HCT116 (cell line): ENCODE results near the gene CBFA2T2. TPM values are rescaled to one million over a fixed set of nuclear protein-coding genes. Genes with fewer than 3 reads are reported as not detected.

Experiments
- ATAC-seq: fragments of 200-7000 bp; cut with Tn5 transposase; 2 replicates; pipeline ENCODE4 v1.9.1; 2020; ENCODE audit warnings: mild to moderate bottlenecking, moderate library complexity
- BruUV-seq: library from RNA; stranded (reverse); fragments of 400-500 nt; replicated peaks from 2 replicates; lab custom pipeline; 2021; lab: Mats Ljungman, UMichigan
- CTCF ChIA-PET: fragments of 300-600 bp; sonication (Branson Sonifier 250); formaldehyde crosslinking; loops from one replicate; lab custom pipeline; 2021; ENCODE audit warnings: antibody characterized with exemption; lab: Charles Lee
- POLR2A ChIA-PET: fragments of 300-600, 350-600 bp; sonication (Branson Sonifier 250); formaldehyde crosslinking; loops from one replicate; lab custom pipeline; 2021; ENCODE audit warnings: antibody characterized with exemption; lab: Charles Lee
- RAD21 ChIA-PET, 2 experiments: fragments of 300-600 bp; sonication (Branson Sonifier 250); formaldehyde crosslinking; loops; one replicate each; lab custom pipeline; 2023; ENCODE audit warnings: low total read pairs in 2 of 2; ENCODE audit not compliant: uncharacterized antibody in 2 of 2, unreplicated experiment in 2 of 2, low non-redundant PET in 1 of 2; lab: Charles Lee
- DNase-seq: peaks from one replicate; pipeline ENCODE4 v3.0.0-alpha.2; 2010; ENCODE audit warnings: low read depth, low spot score
- H2AFZ ChIP-seq: fragments of 200-600 bp; shearing (Covaris generic), sonication (generic); 2 replicates; pipeline ENCODE4 v1.6.1; 2017; ENCODE audit warnings: low read depth, mixed run types, mixed read lengths, antibody characterized with exemption, low read length; ENCODE audit not compliant: poor library complexity, severe bottlenecking
- H3K27ac ChIP-seq: 2 replicates; pipeline ENCODE4 v1.5.1; 2012; ENCODE audit warnings: low read depth, low read length
- H3K27me3 ChIP-seq: fragments of 200-600 bp; sonication (generic); 2 replicates; pipeline ENCODE4 v1.6.1; 2016; ENCODE audit warnings: mixed run types, low read length, mixed read lengths; ENCODE audit not compliant: insufficient read depth
- H3K36me3 ChIP-seq, 2 experiments: fragments of 200-500 bp in 1 of 2; fragments of 200-600 bp in 1 of 2; sonication (Bioruptor generic) in 1 of 2; sonication (generic) in 1 of 2; 2 replicates each; pipeline versions ENCODE4 v1.5.1 to v1.6.1; 2014 to 2016; ENCODE audit warnings: low read length in 2 of 2, inconsistent platforms in 1 of 2, mixed read lengths in 1 of 2, mixed run types in 1 of 2; ENCODE audit not compliant: insufficient read depth in 2 of 2, control insufficient read depth in 1 of 2
- H3K4me1 ChIP-seq, 2 experiments: fragments of 200-600 bp in 1 of 2; sonication (generic) in 1 of 2; 2 replicates each; pipeline versions ENCODE4 v1.5.1 to v1.6.1; 2012 to 2017; ENCODE audit warnings: low read length in 2 of 2, inconsistent platforms in 1 of 2, mild to moderate bottlenecking in 1 of 2, mixed read lengths in 1 of 2, mixed run types in 1 of 2, moderate library complexity in 1 of 2; ENCODE audit not compliant: insufficient read depth in 2 of 2, control insufficient read depth in 1 of 2
- H3K4me2 ChIP-seq: fragments of 200-600 bp; sonication (generic); 2 replicates; pipeline ENCODE4 v1.6.1; 2017; ENCODE audit warnings: mixed run types, low read length, mixed read lengths
- H3K4me3 ChIP-seq, 2 experiments: fragments of 200-600 bp in 1 of 2; sonication (generic) in 1 of 2; replicated peaks in 1 of 2; 2 replicates each; pipeline ENCODE4 v1.5.1; 2011 to 2016; ENCODE audit warnings: low read length in 2 of 2, control low read depth in 1 of 2, low read depth in 1 of 2, mild to moderate bottlenecking in 1 of 2, mixed read lengths in 1 of 2, mixed run types in 1 of 2
- H3K79me2 ChIP-seq: fragments of 200-600 bp; sonication (generic); 2 replicates; pipeline ENCODE4 v1.6.1; 2017; ENCODE audit warnings: mild to moderate bottlenecking, mixed run types, low read length, moderate library complexity, mixed read lengths; ENCODE audit not compliant: insufficient read depth
- H3K9ac ChIP-seq: fragments of 200-600 bp; sonication (generic); 2 replicates; pipeline ENCODE4 v1.6.1; 2016; ENCODE audit warnings: low read length, mixed read lengths
- H3K9me2 ChIP-seq: fragments of 200-600 bp; sonication (generic), shearing (Covaris generic); 2 replicates; pipeline ENCODE4 v1.6.1; 2017; ENCODE audit warnings: mixed run types, mild to moderate bottlenecking, moderate library complexity; ENCODE audit not compliant: insufficient read depth
- H3K9me3 ChIP-seq, 2 experiments: fragments of 200-500 bp in 1 of 2; fragments of 200-600 bp in 1 of 2; sonication (Bioruptor generic) in 1 of 2; sonication (generic) in 1 of 2; 2 replicates each; pipeline ENCODE4 v1.6.1; 2014 to 2017; ENCODE audit warnings: low read length in 2 of 2, mixed read lengths in 2 of 2, inconsistent platforms in 1 of 2, low read depth in 1 of 2, mild to moderate bottlenecking in 1 of 2, mixed run types in 1 of 2, moderate library complexity in 1 of 2; ENCODE audit not compliant: control insufficient read depth in 1 of 2, insufficient read depth in 1 of 2
- H4K20me1 ChIP-seq: fragments of 200-600 bp; sonication (generic), shearing (Covaris generic); 2 replicates; pipeline ENCODE4 v1.6.1; 2017; ENCODE audit warnings: mixed run types, mild to moderate bottlenecking, moderate library complexity; ENCODE audit not compliant: insufficient read depth
- CEBPB ChIP-seq: IDR thresholded peaks from 2 replicates; pipeline ENCODE4 v1.6.1; 2012; ENCODE audit warnings: low read depth
- CTCF ChIP-seq, 3 experiments: fragments of 200-600 bp in 1 of 3; sonication (generic) in 1 of 3; IDR thresholded peaks in 2 of 3; conservative IDR thresholded peaks in 1 of 3; 2 replicates each; pipeline ENCODE4 v1.5.1; 2012 to 2017; ENCODE audit warnings: low read depth in 2 of 3, low read length in 2 of 3, antibody characterized with exemption in 1 of 3, borderline replicate concordance in 1 of 3, control low read depth in 1 of 3, mild to moderate bottlenecking in 1 of 3, mixed read lengths in 1 of 3, mixed run types in 1 of 3, moderate library complexity in 1 of 3; ENCODE audit not compliant: insufficient read depth in 1 of 3
- EGR1 ChIP-seq: IDR thresholded peaks from 2 replicates; pipeline ENCODE4 v1.6.1; 2012; ENCODE audit warnings: low read depth
- ELF1 ChIP-seq: IDR thresholded peaks from 2 replicates; pipeline ENCODE4 v1.6.1; 2012; ENCODE audit warnings: low read depth, borderline replicate concordance
- EZH2phosphoT487 ChIP-seq: fragments of 200-600 bp; IDR thresholded peaks from 2 replicates; pipeline ENCODE4 v1.6.1; 2018; ENCODE audit warnings: antibody characterized with exemption, borderline replicate concordance
- FOSL1 ChIP-seq: IDR thresholded peaks from 2 replicates; pipeline ENCODE4 v1.6.1; 2012; ENCODE audit warnings: low read depth
- POLR2AphosphoS5 ChIP-seq: IDR thresholded peaks from 2 replicates; pipeline ENCODE4 v1.6.1; 2011; ENCODE audit warnings: mild to moderate bottlenecking, low read depth, low read length, moderate library complexity
- RAD21 ChIP-seq: IDR thresholded peaks from 2 replicates; pipeline ENCODE4 v1.6.1; 2012; ENCODE audit warnings: low read depth, mild to moderate bottlenecking
- TCF7L2 ChIP-seq: IDR thresholded peaks from 2 replicates; pipeline ENCODE4 v1.7.0; 2011; ENCODE audit warnings: borderline replicate concordance, inconsistent platforms; ENCODE audit not compliant: insufficient read depth, insufficient read length; ENCODE audit errors: extremely low read depth
- YY1 ChIP-seq: IDR thresholded peaks from 2 replicates; pipeline ENCODE4 v1.6.1; 2011; ENCODE audit warnings: low read length, low read depth, moderate library complexity, mild to moderate bottlenecking; ENCODE audit not compliant: insufficient replicate concordance; ENCODE audit errors: extremely low read depth
- ZBTB33 ChIP-seq: IDR thresholded peaks from 2 replicates; pipeline ENCODE4 v1.6.1; 2011; ENCODE audit warnings: mild to moderate bottlenecking, low read length, moderate library complexity; ENCODE audit not compliant: insufficient replicate concordance; ENCODE audit errors: extremely low read depth
- ZNF274 ChIP-seq: fragments of 200-500 bp; sonication (Bioruptor generic); IDR thresholded peaks from 2 replicates; pipeline ENCODE4 v1.6.1; 2014; ENCODE audit warnings: mild to moderate bottlenecking, low read depth, low read length, inconsistent platforms
- intact Hi-C: fragments of 100-400 bp; cut with micrococcal nuclease; formaldehyde crosslinking; loops from 2 replicates; pipeline ENCODE4 v1.10.0; 2022
- total RNA-seq: library from RNA; stranded (reverse); gene quantifications from one replicate; pipeline ENCODE4 v1.2.1, GENCODE V29; 2021; ENCODE audit not compliant: unreplicated experiment
- TF ChIP-seq, protein P1 (sequence below): IDR thresholded peaks from 2 replicates; pipeline ENCODE4 v1.6.1; 2012
- TF ChIP-seq, protein P2 (sequence below): IDR thresholded peaks from 2 replicates; pipeline ENCODE4 v1.6.1; 2012; ENCODE audit warnings: low read depth

CBFA2T2 gene
- total RNA-seq, 1 experiment from 2014 or later: 8.0 TPM

DNA sequence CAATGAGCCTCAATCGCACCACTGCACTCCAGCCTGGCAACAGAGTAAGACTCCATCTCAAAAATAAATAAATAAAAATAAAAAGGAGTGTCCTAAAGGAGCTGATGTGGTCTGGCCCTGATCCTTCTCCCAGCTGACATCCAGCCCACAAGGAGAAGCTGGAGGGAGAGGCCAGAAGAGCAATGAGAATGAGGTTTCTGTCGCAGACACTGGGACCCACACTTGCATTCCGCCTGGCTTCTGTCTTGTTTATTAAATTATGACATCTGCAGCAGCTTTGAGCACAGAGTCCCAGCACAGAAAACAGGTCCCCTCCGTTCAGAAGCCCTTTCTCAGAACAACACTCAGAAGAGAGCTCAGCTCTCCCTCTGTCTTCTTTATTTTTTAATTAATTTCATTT, 206.6 kb downstream of the CBFA2T2 start:
- no peaks in the 10 kb centered on the region for H3K79me2 ChIP-seq
- intact Hi-C loops: no loop called here
- no peak overlapping the region for H3K9ac ChIP-seq
- H3K9me2 ChIP-seq: no peaks in the 10 kb centered on the region
- no peak overlapping the region for H3K4me3 ChIP-seq
- no peak overlapping the region for H2AFZ ChIP-seq
- H3K4me2 ChIP-seq: no peak overlapping the region
- RAD21 ChIA-PET: no interaction called here
- DNase-seq (no peak), ATAC-seq (no peak)
- H3K27me3 ChIP-seq: no peaks in the 10 kb centered on the region
- no peaks in the 10 kb centered on the region for H4K20me1 ChIP-seq
- no peaks in the 10 kb centered on the region for H3K4me1 ChIP-seq
- no TSS peak for BruUV-seq
- POLR2A ChIA-PET: interaction anchor here (0.9 kb wide), 1 partner anchor 24 kb away, joined by 3 read pairs; no protein-coding TSS in a partner anchor
- TF ChIP-seq EGR1 (no peak), FOSL1 (no peak), ZNF274 (no peak), CEBPB (no peak), POLR2AphosphoS5 (no peak), CTCF (IDR thresholded peaks at IDR 0.05 in 2 of 3, conservative IDR thresholded peaks at IDR 0.05 in 1 of 3; ENCODE audit: borderline replicate concordance in 1 of 3, insufficient read depth in 1 of 3, low read depth in 2 of 3, low read length in 2 of 3) (no peak), TCF7L2 (no peak), RAD21 (no peak), YY1 (no peak), ZBTB33 (no peak), EZH2phosphoT487 (no peak), ELF1 (no peak)
- TF ChIP-seq, protein P1, sequence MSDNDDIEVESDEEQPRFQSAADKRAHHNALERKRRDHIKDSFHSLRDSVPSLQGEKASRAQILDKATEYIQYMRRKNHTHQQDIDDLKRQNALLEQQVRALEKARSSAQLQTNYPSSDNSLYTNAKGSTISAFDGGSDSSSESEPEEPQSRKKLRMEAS: no peak
- TF ChIP-seq, protein P2, sequence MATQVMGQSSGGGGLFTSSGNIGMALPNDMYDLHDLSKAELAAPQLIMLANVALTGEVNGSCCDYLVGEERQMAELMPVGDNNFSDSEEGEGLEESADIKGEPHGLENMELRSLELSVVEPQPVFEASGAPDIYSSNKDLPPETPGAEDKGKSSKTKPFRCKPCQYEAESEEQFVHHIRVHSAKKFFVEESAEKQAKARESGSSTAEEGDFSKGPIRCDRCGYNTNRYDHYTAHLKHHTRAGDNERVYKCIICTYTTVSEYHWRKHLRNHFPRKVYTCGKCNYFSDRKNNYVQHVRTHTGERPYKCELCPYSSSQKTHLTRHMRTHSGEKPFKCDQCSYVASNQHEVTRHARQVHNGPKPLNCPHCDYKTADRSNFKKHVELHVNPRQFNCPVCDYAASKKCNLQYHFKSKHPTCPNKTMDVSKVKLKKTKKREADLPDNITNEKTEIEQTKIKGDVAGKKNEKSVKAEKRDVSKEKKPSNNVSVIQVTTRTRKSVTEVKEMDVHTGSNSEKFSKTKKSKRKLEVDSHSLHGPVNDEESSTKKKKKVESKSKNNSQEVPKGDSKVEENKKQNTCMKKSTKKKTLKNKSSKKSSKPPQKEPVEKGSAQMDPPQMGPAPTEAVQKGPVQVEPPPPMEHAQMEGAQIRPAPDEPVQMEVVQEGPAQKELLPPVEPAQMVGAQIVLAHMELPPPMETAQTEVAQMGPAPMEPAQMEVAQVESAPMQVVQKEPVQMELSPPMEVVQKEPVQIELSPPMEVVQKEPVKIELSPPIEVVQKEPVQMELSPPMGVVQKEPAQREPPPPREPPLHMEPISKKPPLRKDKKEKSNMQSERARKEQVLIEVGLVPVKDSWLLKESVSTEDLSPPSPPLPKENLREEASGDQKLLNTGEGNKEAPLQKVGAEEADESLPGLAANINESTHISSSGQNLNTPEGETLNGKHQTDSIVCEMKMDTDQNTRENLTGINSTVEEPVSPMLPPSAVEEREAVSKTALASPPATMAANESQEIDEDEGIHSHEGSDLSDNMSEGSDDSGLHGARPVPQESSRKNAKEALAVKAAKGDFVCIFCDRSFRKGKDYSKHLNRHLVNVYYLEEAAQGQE: no peak
- H3K9me3 ChIP-seq: no peaks in the 10 kb centered on the region
- H3K27ac ChIP-seq: no peak overlapping the region
- no peaks in the 10 kb centered on the region for H3K36me3 ChIP-seq
- CTCF ChIA-PET: interaction anchor here (0.6 kb wide), 1 partner anchor 432 kb away, joined by 3 read pairs; no protein-coding TSS in a partner anchor
